Vagina (tissue), 2 donors: Measurements from ENCODE around the gene S100A7A.

Experiments
- CTCF ChIP-seq, 3 experiments: fragments of 450-650 bp in 2 of 3; fragments of 200-600 bp in 1 of 3; sonication (generic) in 1 of 3; IDR thresholded peaks; one replicate each; pipeline ENCODE4 v1.5.1; 2017 to 2019; ENCODE audit warnings: antibody characterized with exemption in 3 of 3, mild to moderate bottlenecking in 2 of 3, moderate library complexity in 2 of 3
- POLR2AphosphoS5 ChIP-seq, 2 donors: sonication (generic); formaldehyde crosslinking; IDR thresholded peaks; one replicate each; pipeline ENCODE4 v1.9.0; 2017; ENCODE audit warnings: antibody characterized with exemption in 2 of 2, mild to moderate bottlenecking in 2 of 2, low read depth in 1 of 2; ENCODE audit not compliant: insufficient read depth in 1 of 2

DNA sequence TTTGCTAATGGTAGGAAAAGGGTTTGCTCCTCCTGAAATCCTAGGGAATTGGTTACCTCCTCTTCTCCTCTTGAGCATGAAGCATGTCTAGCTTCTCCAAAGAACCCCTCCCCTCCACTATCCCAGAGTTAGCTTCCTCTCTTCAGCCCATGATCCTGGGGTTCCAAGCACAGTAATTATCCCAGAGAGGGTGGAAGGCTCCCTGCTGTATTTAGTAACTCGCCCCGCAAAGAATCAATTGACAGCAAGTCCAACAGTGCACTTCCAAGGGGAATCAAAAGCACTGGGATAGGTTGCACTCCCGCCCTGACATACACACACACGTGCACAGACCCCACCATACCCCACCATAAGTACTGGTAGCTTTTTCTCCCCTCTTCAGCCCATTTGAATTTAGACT, 28.5 kb upstream of the S100A7A start:
- TF ChIP-seq CTCF (IDR thresholded peaks at IDR 0.05): no peak
- TF ChIP-seq POLR2AphosphoS5 (IDR thresholded peaks at IDR 0.05; ENCODE audit: insufficient read depth in 1 of 2, low read depth in 1 of 2): no peak
